Neural crest cell (in vitro differentiated cells): ENCODE data around the gene GNLY. TPM values are rescaled to one million over a fixed set of nuclear protein-coding genes. Genes with fewer than 3 reads are reported as not detected.

Experiments used
- DNase-seq: peaks from one replicate; pipeline ENCODE4 v3.0.0; 2021; ENCODE audit warnings: low read depth, mixed read lengths, low spot score
- H3K27ac Mint-ChIP-seq: one replicate; pipeline ENCODE4 v1.8.0; 2021; ENCODE audit warnings: mild to moderate bottlenecking, mixed read lengths; ENCODE audit not compliant: unreplicated experiment
- H3K27me3 Mint-ChIP-seq: 2 replicates; pipeline ENCODE4 v1.8.0; 2021; ENCODE audit warnings: low read depth, mild to moderate bottlenecking, mixed read lengths
- H3K36me3 Mint-ChIP-seq: 2 replicates; pipeline ENCODE4 v1.8.0; 2021; ENCODE audit warnings: low read depth, mild to moderate bottlenecking, mixed read lengths
- H3K4me1 Mint-ChIP-seq: 2 replicates; pipeline ENCODE4 v1.8.0; 2021; ENCODE audit warnings: mixed read lengths
- H3K4me3 Mint-ChIP-seq: one replicate; pipeline ENCODE4 v1.8.0; 2021; ENCODE audit warnings: mild to moderate bottlenecking, mixed read lengths
- H3K9me3 Mint-ChIP-seq: 2 replicates; pipeline ENCODE4 v1.8.0; 2021; ENCODE audit warnings: mixed read lengths
- CTCF ChIP-seq: fragments of 200-600 bp; sonication (generic); conservative IDR thresholded peaks from 2 replicates; pipeline ENCODE4 v1.5.0; 2021; ENCODE audit warnings: antibody characterized with exemption, mild to moderate bottlenecking
- total RNA-seq: library from RNA; stranded (reverse); gene quantifications from 2 replicates; pipeline ENCODE4 v1.2.1, GENCODE V29; 2021

GNLY gene
- total RNA-seq, 1 donor from 2014 or later, result not detected

GRCh38 chr2:85695121-85695520, 963 bp downstream of the GNLY start:
- DNase-seq, result no peak
- TF ChIP-seq CTCF, result no peak
- peaks cover 5% of the 10 kb centered on the region for H3K4me1 Mint-ChIP-seq
- H3K4me3 Mint-ChIP-seq, result no peak overlapping the region
- H3K27me3 Mint-ChIP-seq, result peaks cover 2% of the 10 kb centered on the region
- H3K27ac Mint-ChIP-seq, result peak overlapping the region; percentile 27
- H3K9me3 Mint-ChIP-seq, result no peaks in the 10 kb centered on the region
- H3K36me3 Mint-ChIP-seq, result no peaks in the 10 kb centered on the region

- Mint-ChIP-seq H3K27ac (no peak overlapping the region), H3K9me3 (no peaks in the 10 kb centered on the region), H3K27me3 (no peaks in the 10 kb centered on the region), H3K4me1 (peaks cover 5% of the 10 kb centered on the region), H3K4me3 (no peak overlapping the region), H3K36me3 (no peaks in the 10 kb centered on the region)
- no peak for TF ChIP-seq CTCF
- no peak for DNase-seq
Observed at GRCh38 chr2:85695691-85696668, 1.8 kb downstream of the GNLY start.

- Mint-ChIP-seq H3K4me3 (no peak overlapping the region), H3K27me3 (no peaks in the 10 kb centered on the region), H3K9me3 (no peaks in the 10 kb centered on the region), H3K36me3 (no peaks in the 10 kb centered on the region), H3K27ac (no peak overlapping the region), H3K4me1 (peaks cover 9% of the 10 kb centered on the region)
- TF ChIP-seq CTCF, result no peak
- DNase-seq, result no peak
Observed at GRCh38 chr2:85697096-85697495, 2.9 kb downstream of the GNLY start.

GRCh38 chr2:85697716-85698115, 3.6 kb downstream of the GNLY start:
- peaks cover 4% of the 10 kb centered on the region for H3K27me3 Mint-ChIP-seq
- no peak for DNase-seq
- no peak for TF ChIP-seq CTCF
- no peaks in the 10 kb centered on the region for H3K36me3 Mint-ChIP-seq
- H3K9me3 Mint-ChIP-seq, result no peaks in the 10 kb centered on the region
- H3K27ac Mint-ChIP-seq, result no peak overlapping the region
- H3K4me3 Mint-ChIP-seq, result no peak overlapping the region
- peaks cover 9% of the 10 kb centered on the region for H3K4me1 Mint-ChIP-seq

GRCh38 chr2:85698184-85698879, 4.2 kb downstream of the GNLY start:
- Mint-ChIP-seq H3K4me1 (peaks cover 9% of the 10 kb centered on the region), H3K27ac (no peak overlapping the region), H3K36me3 (no peaks in the 10 kb centered on the region), H3K27me3 (peaks cover 10% of the 10 kb centered on the region), H3K4me3 (no peak overlapping the region), H3K9me3 (no peaks in the 10 kb centered on the region)
- no peak for DNase-seq
- TF ChIP-seq CTCF, result no peak
